Vagina (tissue), 2 donors: Measurements from ENCODE around the gene CBR3.

Source experiments
- CTCF ChIP-seq, 3 experiments: fragments of 450-650 bp in 2 of 3; fragments of 200-600 bp in 1 of 3; sonication (generic) in 1 of 3; IDR thresholded peaks; one replicate each; pipeline ENCODE4 v1.5.1; 2017 to 2019; ENCODE audit warnings: antibody characterized with exemption in 3 of 3, mild to moderate bottlenecking in 2 of 3, moderate library complexity in 2 of 3
- POLR2A ChIP-seq, 2 donors: fragments of 450-650 bp; IDR thresholded peaks; one replicate each; pipeline ENCODE4 v1.6.1; 2017; ENCODE audit warnings: antibody characterized with exemption in 2 of 2, mild to moderate bottlenecking in 2 of 2, moderate library complexity in 2 of 2
- POLR2AphosphoS5 ChIP-seq, 2 donors: sonication (generic); formaldehyde crosslinking; IDR thresholded peaks; one replicate each; pipeline ENCODE4 v1.9.0; 2017; ENCODE audit warnings: antibody characterized with exemption in 2 of 2, mild to moderate bottlenecking in 2 of 2, low read depth in 1 of 2; ENCODE audit not compliant: insufficient read depth in 1 of 2

GRCh38 chr21:36097427-36098181 lies 37.3 kb upstream of the CBR3 start:
- TF ChIP-seq POLR2A (IDR thresholded peaks at IDR 0.05) (no peak), CTCF (IDR thresholded peaks at IDR 0.05) (no peak), POLR2AphosphoS5 (IDR thresholded peaks at IDR 0.05; ENCODE audit: insufficient read depth in 1 of 2, low read depth in 1 of 2) (peak in 1 of 2 donors; percentile 9)
